Stimulated activated CD8-positive, alpha-beta memory T cell treated with anti-CD3 and anti-CD28 coated beads, Interleukin-2, amount 100 ng/mL, for 48 hours (primary cell): ENCODE measurements around the gene SLC25A21.
"Not testable (repeated sequence)": the region's sequence is repeated elsewhere in the genome, so short reads cannot be mapped to it uniquely, and the experiment has no call there.

Experiments
- DNase-seq, 2 donors: peaks; one replicate each; pipeline ENCODE4 v3.0.0-alpha.2; 2020; ENCODE audit warnings: low read depth in 2 of 2

SLC25A21 gene

GRCh38 chr14:37088356-37089215 lies 83.8 kb downstream of the SLC25A21 start:
- DNase-seq: no peak

- no peak for DNase-seq
These were observed 84.9 kb downstream of the SLC25A21 start for GRCh38 chr14:37087520-37087919.

GRCh38 chr14:37083599-37083998 lies 88.8 kb downstream of the SLC25A21 start:
- DNase-seq: no peak

- no peak for DNase-seq
These were observed 90.0 kb downstream of the SLC25A21 start for GRCh38 chr14:37082449-37082848.

GRCh38 chr14:37081856-37082255 lies 90.5 kb downstream of the SLC25A21 start:
- DNase-seq: no peak

GRCh38 chr14:37081218-37081617 lies 91.2 kb downstream of the SLC25A21 start:
- no peak for DNase-seq

GRCh38 chr14:37078131-37078530 lies 94.3 kb downstream of the SLC25A21 start:
- DNase-seq: no peak

- DNase-seq: not testable (repeated sequence)
These were observed 98.1 kb downstream of the SLC25A21 start for GRCh38 chr14:37074320-37074719.

GRCh38 chr14:37063467-37064240 lies 108.8 kb downstream of the SLC25A21 start:
- DNase-seq: no peak

- DNase-seq: no peak
These were observed 110.1 kb downstream of the SLC25A21 start for GRCh38 chr14:37062191-37062803.

GRCh38 chr14:37061697-37062096 lies 110.7 kb downstream of the SLC25A21 start:
- no peak for DNase-seq

GRCh38 chr14:37060496-37061260 lies 111.7 kb downstream of the SLC25A21 start:
- DNase-seq: no peak

GRCh38 chr14:37057776-37058175 lies 114.6 kb downstream of the SLC25A21 start:
- DNase-seq: no peak

GRCh38 chr14:37056473-37056872 lies 115.9 kb downstream of the SLC25A21 start:
- no peak for DNase-seq

GRCh38 chr14:37054869-37055268 lies 117.5 kb downstream of the SLC25A21 start:
- no peak for DNase-seq

GRCh38 chr14:37054144-37054543 lies 118.3 kb downstream of the SLC25A21 start:
- DNase-seq: no peak

GRCh38 chr14:37051680-37052079 lies 120.7 kb downstream of the SLC25A21 start:
- no peak for DNase-seq

- DNase-seq: no peak
These were observed 121.3 kb downstream of the SLC25A21 start for GRCh38 chr14:37051153-37051552.

- no peak for DNase-seq
These were observed 123.7 kb downstream of the SLC25A21 start for GRCh38 chr14:37048666-37049071.

- DNase-seq: no peak
These were observed 124.4 kb downstream of the SLC25A21 start for GRCh38 chr14:37047996-37048395.

- DNase-seq: no peak
These were observed 125.2 kb downstream of the SLC25A21 start for GRCh38 chr14:37047226-37047625.

- no peak for DNase-seq
These were observed 125.6 kb downstream of the SLC25A21 start for GRCh38 chr14:37046815-37047214.
